KBM-7 (cell line): ENCODE data around the gene FGFR2.

Source experiments
- DNase-seq: peaks from one replicate; pipeline ENCODE4 v3.0.0-alpha.2; 2015
- in situ Hi-C: fragments of 300-500 bp; cut with MboI; formaldehyde crosslinking; loops from 2 replicates; pipeline ENCODE4 v1.14.3; 2020; ENCODE audit warnings: low sequenced_read_pairs, low pct_unique_long_range_greater_than_20kb, mixed read lengths

The FGFR2 gene

DNA sequence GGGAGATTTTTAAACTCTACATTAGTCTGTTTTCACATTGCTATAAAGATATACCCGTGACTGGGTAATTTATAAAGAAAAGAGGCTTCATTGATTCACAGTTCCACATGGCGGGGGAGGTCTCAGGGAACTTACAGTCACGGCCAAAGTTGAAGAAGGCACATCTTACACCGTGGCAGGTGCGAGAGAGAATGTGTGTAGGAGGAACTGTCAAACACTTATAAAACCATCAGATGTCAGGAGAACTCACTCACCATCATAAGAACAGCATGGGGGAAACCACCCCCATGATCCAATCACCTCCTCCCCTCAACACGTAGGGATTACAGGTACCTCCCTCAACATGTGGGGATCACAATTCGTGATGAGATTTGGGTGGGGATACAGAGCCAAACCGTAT lies 129.5 kb downstream of the FGFR2 start:
- no peak for DNase-seq
- in situ Hi-C loops = no loop called here

DNA sequence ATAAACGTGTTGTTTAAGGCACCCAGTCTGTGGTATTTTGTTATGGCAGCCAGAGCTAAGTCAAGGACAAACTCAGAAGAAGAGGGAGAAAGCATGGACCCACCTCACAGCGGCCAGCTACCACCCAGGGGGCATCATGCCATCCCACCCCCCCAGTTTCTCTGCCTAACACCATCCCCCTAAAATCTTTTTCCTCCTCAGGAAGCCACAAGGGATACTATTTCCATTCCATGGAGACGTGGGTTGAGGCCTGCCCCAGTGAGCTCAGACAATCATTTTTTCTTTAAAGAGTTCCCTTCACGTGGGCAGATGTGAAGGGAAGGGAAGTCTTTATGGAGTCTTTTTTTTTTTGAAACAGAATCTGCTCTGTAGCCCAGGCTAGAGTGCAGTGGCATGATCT lies 131.8 kb downstream of the FGFR2 start:
- DNase-seq = no peak
- in situ Hi-C loops = no loop called here

DNA sequence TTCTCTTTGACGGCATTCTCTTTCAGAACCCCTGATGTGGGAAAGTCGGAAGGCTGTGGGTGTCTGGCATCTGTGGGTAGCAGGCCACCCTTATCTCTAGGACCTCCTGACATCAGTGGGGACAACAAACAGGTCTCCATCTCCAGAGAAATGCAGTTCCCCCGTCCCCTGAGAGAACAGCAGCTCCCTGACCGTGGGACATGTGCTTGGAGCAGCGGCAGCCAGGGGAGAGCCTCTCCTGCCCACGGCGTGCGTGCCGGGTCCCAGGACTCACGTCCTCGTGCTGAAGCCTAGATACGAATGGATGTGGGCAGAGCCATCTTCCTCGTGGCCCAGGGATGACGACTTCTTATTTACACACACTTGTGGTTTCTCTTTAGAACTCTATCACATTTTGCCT lies 133.0 kb downstream of the FGFR2 start:
- in situ Hi-C loops = no loop called here
- DNase-seq = no peak

DNA sequence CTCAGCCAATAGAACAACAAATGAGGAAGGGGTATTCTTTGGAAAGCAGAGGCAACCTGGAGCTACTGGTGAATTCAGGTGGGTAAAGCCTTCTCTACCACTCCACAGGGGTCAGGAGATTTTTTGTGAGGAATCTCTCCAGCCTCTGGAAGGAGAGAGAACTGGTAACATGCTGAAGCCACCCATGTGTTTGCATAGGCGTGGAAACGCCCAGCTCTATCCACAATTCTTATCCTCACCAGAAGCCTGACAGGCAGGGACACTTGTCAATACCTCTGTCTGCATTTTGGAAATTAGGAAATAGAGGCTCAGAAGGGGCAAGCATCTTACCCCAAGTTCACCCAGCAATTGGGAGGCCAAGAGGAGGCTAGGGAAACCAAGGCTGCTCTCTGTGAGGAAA lies 133.7 kb downstream of the FGFR2 start:
- in situ Hi-C loops = no loop called here
- no peak for DNase-seq

DNA sequence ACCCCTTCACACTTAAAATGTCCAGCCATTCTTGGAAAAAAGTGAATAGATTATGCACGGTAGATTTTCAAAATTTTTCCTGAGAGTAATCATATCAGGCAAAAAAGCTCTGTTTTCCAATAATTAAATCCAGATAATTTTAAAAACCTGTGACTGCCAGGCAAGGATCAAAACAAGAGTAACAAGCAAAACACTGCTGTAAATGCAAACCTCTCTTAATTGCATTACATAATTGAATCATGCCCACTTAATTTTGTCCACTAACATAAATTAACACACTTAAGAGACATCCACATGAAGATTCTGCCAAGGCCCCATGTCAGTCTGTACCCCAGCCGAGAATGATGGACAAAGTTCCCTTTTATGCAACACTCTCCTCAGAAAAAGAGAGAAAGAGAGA lies 135.3 kb downstream of the FGFR2 start:
- in situ Hi-C loops = no loop called here
- no peak for DNase-seq

DNA sequence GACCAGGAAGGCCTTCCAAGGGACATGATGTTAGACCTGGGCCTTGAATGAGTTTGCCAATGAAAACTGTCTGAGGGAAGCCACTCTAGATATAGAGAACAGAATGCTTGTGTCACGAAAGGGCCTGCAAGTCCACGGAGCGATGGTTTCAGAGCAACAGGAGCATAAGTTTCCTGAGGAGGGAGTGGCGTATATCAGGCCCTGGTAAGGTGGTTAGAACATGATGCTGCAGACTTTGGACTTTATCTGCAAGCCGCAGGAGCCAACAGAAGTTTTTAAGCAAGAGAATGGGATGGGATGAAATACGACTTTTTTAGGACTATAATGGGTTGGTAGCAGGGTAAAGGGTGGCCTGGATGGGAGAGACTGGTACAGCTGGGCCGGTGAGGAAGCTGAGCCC lies 136.0 kb downstream of the FGFR2 start:
- in situ Hi-C loops = no loop called here
- no peak for DNase-seq

DNA sequence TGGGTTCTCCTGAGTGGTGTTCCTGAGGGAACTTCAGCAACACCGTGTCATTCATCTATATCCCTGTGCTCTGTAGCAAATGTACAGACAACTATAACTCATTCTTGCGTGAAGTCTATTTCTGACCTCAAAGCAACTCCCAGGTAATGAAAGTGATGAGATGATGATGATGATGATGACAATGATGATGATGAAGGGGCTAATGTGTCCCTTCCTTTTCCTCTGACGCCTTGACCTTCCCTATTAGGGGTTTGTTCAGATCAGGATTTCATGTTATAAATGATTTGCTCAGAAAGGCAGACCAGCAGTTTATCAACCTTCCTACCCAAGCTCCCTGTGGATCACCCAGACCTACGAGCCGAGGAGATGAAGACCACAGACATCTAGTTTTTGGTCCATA lies 136.9 kb downstream of the FGFR2 start:
- in situ Hi-C loops = no loop called here
- DNase-seq = no peak

DNA sequence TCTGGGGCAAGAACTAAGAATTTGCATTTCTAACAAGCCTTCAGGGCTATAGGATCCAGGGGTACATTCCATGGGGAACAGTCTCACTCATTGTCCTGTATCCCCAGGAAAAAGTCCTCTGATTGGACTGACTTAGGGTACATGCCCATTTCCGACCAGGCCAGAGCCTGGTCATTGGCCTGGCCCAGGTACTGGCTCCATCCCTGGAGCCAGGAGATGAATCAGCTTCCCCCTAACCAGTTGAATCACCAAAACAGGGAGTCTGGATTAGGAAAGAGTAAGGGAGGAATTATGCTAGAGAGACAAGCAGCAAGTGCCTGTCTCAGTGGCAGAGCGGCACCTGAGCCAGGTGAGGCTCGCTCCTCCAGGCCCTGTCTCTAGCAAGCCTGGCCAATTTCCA lies 137.5 kb downstream of the FGFR2 start:
- in situ Hi-C loops = no loop called here

DNA sequence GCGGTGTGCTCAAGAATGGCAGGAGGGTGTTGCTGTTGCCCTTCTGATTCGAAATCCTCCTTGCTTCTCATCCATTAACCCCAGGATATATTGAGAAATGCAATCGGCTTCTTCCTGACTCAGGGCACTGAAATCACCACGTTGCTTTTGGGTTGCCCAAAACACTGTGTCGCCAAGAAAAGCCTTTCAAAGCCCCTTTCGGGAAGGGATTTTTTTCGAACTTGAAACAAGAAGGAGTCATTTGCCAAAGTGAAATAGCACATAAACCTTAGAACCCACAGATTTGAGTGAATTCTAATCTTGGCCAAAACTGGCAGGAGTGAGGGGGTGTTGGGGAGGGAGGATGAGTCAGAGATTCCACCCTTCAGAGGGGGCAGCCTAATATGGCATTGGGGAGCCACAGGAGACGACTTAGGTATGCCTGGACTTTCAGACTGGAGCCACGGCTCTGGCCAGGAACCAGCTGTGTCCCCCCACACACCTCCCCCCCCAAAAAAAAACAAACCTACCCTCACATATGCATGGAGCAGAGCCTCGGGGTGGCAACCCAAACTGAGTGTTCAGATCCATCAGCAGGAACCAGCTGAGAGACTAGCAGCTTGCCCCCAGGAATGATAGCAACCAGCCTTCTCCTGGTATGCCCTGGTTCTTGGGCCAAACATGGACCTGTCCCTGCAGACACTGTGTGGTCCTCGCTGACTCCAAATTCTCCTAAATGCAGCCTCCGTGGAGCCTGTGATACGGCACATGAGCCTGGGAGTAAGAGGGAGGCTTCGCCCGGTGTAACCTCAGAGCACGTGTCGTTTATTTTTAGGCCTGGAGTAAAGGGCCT lies 138.4 kb downstream of the FGFR2 start:
- in situ Hi-C loops = no loop called here
- DNase-seq = no peak

More for the DNA sequence above, 137.5 kb downstream of the FGFR2 start:
- DNase-seq = no peak

DNA sequence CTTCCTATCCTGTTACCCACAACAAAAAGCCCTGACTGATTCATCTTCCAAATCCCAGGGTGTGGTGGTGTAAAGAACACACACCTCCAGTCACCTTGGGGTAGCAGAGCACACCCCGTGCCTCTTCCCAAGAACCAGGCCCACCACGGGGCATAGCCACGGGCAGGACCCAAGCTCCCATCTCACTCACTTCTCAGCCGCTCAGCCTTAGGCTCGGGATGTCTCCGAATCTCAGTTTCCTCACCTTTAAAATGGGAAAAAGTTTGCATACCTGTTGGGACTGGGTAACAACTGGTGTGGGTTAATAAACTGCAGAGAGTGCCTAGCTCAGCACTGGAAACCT lies 139.0 kb downstream of the FGFR2 start:
- no peak for DNase-seq
- in situ Hi-C loops = no loop called here

DNA sequence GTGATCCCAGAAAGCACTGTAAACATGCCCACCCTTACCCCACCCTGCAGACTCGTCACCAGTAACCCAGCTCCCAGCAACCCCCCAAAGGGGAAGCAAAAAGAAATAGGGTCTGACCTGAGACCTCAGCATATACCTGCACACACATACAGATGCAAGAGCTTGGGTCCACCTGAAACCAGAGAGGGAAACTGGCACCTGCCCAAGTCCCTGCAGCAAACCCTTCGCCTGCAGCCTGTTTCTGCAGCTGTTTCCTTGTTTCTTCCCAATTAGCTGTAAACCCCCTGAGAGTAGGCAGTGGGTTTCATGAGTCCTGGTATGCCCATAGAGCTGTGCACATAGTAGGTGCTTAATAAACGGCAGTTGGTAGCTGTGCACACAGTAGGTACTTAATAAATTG lies 140.5 kb downstream of the FGFR2 start:
- in situ Hi-C loops = no loop called here
- no peak for DNase-seq

DNA sequence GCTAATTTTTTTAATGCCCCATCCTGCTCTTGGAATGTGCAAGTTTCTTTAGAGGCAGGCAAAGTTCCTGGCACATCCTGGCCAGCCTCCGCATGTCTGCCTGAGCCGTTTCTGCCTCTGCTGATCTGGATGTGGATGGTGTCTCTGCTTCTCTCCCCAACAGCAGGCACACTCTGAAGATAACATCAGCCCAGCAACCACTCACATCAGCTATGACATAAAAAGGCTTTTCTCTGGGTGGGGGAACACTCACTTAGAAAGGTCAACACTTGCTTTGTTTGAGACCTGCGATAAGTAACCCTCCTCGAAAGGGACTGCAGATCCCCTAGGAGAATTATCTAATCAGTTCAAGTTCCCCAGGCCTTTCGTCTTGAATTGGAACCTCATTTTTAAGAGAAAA lies 142.9 kb downstream of the FGFR2 start:
- DNase-seq = no peak
- in situ Hi-C loops = no loop called here

DNA sequence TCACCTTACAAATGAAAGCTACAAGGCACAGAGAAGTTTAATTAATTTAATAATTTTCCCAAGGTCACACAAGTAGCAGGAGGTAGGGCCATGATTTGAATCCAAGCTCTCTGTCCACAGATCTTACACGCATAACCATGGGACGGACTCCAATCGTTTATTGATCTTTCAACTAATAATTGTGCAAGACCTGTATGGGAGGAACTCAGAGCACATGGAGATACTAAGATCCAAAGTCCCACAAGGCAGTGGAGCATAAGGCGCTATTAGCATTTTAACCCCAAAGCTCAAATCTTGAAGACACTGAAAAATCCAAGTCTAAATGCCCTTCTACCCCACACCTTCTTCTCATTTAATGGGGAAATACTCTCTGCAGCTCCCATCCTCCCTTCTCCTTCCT lies 143.5 kb downstream of the FGFR2 start:
- DNase-seq = no peak
- in situ Hi-C loops = no loop called here

DNA sequence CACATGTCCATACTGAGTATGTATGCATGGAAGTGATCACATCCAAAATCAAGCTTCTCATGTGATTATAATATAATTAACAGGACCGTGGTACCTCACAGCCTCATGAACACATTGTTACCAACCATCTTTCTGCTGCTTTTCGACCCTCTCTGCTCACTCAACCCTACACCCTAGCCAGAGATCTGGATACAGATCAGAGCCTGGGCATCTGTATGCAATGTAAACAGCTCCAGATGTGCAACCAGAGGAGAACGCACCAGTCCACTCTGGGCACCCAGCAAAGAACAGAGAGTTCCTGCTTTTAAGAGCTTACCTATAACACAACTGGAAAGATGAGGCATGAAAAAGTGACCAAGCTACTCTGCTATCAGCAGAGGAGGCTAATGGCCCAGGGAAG lies 145.1 kb downstream of the FGFR2 start:
- no peak for DNase-seq
- in situ Hi-C loops = no loop called here

DNA sequence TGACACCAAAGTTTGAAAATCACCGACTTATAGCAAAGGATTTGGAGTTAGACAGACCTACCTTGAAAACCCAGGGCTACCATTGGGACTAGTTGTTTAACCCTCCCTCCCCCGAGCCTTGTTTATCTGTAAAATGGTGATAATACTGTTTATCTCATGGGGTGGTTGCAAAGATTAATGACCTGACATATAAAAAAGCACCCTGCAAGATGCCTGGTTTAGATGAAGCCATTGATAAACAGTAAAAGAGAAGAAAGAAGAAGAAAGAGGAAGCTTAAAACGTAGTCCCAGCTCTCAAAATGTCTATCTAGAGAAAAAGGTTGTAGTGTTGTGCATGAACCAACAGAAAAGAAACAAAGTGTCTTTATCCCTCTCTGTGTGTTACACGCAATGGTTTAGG lies 145.7 kb downstream of the FGFR2 start:
- in situ Hi-C loops = no loop called here
- peak; percentile 68 for DNase-seq

DNA sequence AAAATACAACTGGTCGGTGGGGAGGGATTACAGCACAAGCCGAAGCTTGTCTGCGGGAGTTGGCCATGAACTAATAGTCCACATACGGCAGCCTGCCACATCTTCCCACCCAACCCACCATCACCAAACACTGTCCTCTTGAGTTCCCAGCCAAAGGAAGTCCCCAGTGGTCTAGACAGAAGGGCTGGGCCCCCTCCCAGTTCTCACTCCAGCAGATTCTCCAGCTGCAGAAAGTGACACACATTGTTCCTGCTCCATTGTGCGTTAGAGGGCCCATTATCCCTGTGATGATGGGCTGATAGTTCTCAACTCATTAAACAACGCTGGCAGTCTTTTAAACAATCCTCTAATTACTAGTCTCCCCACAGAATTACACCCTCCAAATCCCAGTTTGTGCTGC lies 148.0 kb downstream of the FGFR2 start:
- no peak for DNase-seq
- in situ Hi-C loops = no loop called here

DNA sequence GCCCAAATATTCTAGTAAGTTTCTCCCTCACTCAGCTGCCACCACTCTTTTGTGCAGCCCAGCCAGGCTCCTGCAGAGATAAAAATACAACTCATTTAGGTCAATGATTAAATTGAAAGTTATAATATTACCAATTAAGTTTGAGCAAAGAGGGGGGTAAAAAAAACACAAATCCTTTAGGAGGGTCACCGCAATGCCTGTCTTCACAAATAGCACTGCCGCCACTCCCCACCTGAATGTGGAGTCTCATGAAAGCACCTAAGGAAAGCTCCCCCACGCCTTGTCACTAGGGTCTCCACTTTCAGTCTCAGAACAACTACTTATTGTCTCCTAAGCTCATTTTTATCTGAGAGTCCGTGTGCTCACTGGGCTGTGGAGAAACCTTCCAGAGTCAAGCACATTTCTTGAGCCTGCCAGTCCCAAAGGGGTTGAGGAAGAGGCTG lies 148.7 kb downstream of the FGFR2 start:
- DNase-seq = no peak
- in situ Hi-C loops = no loop called here

DNA sequence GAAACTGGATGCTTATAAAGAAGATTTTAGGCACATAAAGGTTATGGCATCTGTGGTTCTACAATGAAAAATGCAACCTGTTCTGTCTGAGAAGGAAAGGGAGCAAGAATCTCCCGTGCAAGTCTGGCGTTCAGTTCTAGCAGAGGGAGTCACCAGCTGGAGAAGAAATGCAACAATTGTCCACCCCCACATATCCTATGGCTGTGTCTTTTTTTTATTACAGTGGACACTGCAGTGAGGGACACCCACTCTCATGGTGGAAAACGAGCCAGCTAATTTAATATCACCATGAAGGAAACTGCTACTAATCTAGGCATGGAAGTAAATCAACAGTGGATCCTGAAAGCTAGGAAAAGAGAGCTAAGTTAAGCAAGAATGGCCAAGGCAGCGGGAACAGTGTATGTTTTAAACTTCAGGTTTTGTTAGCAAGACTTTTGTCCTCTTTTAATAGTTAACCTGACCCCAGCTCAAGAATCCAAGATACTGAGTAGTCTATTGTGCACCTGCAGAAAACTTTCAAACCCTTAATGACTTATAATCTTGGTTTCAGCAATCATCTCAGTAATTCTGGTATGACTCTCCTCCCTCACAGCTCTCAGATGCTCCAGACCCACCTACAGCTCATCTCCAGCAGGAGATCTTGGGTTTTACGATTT lies 149.3 kb downstream of the FGFR2 start:
- in situ Hi-C loops = no loop called here
- no peak for DNase-seq

DNA sequence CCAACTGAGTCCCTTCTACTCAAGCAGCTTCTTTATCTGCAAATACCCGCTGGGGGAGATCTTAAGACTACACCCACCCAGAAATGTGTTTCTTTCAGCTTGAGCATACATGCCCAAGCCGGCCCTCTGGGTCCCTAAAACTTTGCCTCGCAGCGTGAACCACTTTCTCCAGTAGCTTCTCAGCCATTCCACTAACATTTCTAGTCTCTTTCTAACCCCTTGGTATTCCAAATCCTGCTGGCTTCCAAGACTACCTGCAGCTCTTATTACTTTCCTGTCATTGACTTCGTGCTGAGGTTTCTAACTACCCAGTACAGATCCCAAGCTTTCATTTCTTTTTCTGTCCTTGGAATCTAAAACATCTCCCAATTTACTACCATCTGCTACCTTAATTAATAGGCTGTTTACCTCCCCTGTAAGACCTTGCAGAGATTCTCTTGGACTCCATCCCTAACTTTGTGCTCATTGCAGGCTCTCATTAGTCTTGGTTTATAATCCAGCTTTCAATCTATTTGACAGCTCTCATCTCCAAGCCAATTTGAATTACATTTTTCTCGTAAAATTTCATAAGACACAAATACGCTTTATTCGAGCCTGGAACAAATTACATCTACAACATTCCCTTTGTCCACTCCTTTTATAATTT lies 153.6 kb downstream of the FGFR2 start:
- DNase-seq = no peak
- in situ Hi-C loops = no loop called here

DNA sequence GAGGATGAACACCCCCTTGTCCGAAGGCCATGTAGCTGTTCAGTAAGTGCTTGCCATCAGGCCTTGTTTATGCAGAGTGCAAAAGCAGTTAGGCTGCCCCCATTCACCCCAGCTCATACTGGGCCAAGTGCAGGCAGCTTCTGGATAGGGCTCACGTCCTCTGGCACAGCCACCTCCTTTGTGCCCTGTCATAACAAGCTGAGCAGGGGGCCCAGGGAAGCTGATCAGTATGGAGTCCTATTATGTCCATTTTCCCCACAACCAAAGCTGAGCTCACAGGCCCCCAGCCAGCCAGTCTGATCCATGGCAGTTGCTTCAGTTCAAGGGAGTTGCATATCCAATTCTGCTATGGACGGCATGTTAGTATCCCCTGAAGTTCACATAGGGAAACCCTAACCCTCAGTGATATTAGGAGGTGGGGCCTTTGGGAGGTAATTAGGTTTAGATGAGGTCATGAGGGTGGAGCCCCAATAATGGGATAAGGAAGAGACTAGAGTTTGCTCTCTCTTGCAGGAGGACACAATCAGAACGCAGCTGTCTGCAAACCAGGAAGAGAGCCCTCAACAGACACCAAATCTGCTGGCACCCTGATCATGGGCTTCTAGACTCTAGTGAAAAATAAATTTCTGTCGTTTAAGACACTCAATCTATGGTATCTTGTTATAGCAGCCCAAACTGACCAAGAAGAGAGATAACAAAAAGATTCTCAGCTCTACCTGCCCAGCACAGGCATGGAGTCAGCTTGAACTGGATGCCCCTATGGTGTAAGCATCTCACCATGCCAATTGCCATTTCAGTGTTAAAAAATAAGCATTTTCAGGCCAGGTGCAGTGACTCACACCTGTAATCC lies 155.9 kb downstream of the FGFR2 start:
- in situ Hi-C loops = no loop called here
- no peak for DNase-seq
